ENCODE measurements around the gene SPHK1. TPM values are rescaled to one million over a fixed set of nuclear protein-coding genes. Genes with fewer than 3 reads are reported as not detected.

The SPHK1 gene
- polyA plus RNA-seq, 1 of the 3 experiments (the other 2 are of a cell fraction), result 12.3 TPM

- Histone ChIP-seq H3K9me2 (no peaks in the 10 kb centered on the region), H2AFZ (ENCODE audit: low read depth) (no peak overlapping the region), H3K4me1 (ENCODE audit: control insufficient read depth in 1 of 2, insufficient read depth in 2 of 2, low read depth in 1 of 2, low read length in 1 of 2) (peaks cover 0 to 18% of the 10 kb centered on the region in 2 experiments; a peak in 2 of 4 replicates), H3K27me3 (ENCODE audit: insufficient read depth) (no peaks in the 10 kb centered on the region), H4K20me1 (ENCODE audit: insufficient read depth) (peaks cover 19% of the 10 kb centered on the region), H3K36me3 (replicated peaks in 1 of 2; ENCODE audit: control insufficient read depth in 1 of 2, insufficient read depth in 2 of 2, low read length in 1 of 2) (peaks cover 39 to 66% of the 10 kb centered on the region in 2 experiments), H3K79me2 (ENCODE audit: insufficient read depth) (peaks cover 10% of the 10 kb centered on the region; the same call in 1 of the 2 replicates), H3K9ac (no peak overlapping the region), H3K27ac (ENCODE audit: low read depth in 2 of 2, low read length in 1 of 2) (no peak overlapping the region), H3K4me3 (ENCODE audit: low read depth in 2 of 2, low read length in 1 of 2) (no peak overlapping the region), H3K4me2 (no peak overlapping the region), H3F3A (replicated peaks; ENCODE audit: insufficient read depth) (no peaks in the 10 kb centered on the region), H3K9me3 (no peaks in the 10 kb centered on the region)
- WGBS (ENCODE audit: low lambda C conversion rate), result 84% methylated on average over 5 of the region's 5 CpGs
- no peak for DNase-seq
- ChIA-PET POLR2A (no interaction called here), CTCF (interaction anchor here (0.8 to 14.7 kb wide), 4 partner anchors 17 to 123 kb away, joined by 3 to 186 read pairs (median 16); partner anchors contain the start of gene SPHK1)
- no peak for TF ChIP-seq GABPA (IDR thresholded peaks at IDR 0.05; ENCODE audit: low read depth)
- TF ChIP-seq SIN3A (IDR thresholded peaks at IDR 0.05; ENCODE audit: borderline replicate concordance, low read depth, low read length), result no peak
- no peak for TF ChIP-seq NFIC (IDR thresholded peaks at IDR 0.05; ENCODE audit: borderline replicate concordance)
- TF ChIP-seq EP300 (IDR thresholded peaks at IDR 0.05; ENCODE audit: borderline replicate concordance in 1 of 2, low read depth in 1 of 2, low read length in 1 of 2), result no peak
- TF ChIP-seq JUND (IDR thresholded peaks at IDR 0.05), result no peak
- TF ChIP-seq FOXJ3 (CRISPR knock-in tag; IDR thresholded peaks at IDR 0.05), result no peak
- no peak for TF ChIP-seq RFX5 (IDR thresholded peaks at IDR 0.05; ENCODE audit: low read length)
- no peak for TF ChIP-seq TAF1 (IDR thresholded peaks at IDR 0.05; ENCODE audit: borderline replicate concordance, low read depth, low read length)
- TF ChIP-seq GATA2 (CRISPR knock-in tag; IDR thresholded peaks at IDR 0.05), result no peak
- TF ChIP-seq, protein P1, sequence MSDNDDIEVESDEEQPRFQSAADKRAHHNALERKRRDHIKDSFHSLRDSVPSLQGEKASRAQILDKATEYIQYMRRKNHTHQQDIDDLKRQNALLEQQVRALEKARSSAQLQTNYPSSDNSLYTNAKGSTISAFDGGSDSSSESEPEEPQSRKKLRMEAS (IDR thresholded peaks at IDR 0.05; ENCODE audit: low read depth), result no peak
- TF ChIP-seq EZH2phosphoT487 (IDR thresholded peaks at IDR 0.05; ENCODE audit: borderline replicate concordance, low read depth), result no peak
These were observed 18.3 kb downstream of the SPHK1 start for GRCh38 chr17:76402711-76403110.

GRCh38 chr17:76404256-76404655 is 19.8 kb downstream of the SPHK1 start:
- 88% methylated on average over 6 of the region's 6 CpGs for WGBS (ENCODE audit: low lambda C conversion rate)
- Histone ChIP-seq H4K20me1 (ENCODE audit: insufficient read depth) (peaks cover 34% of the 10 kb centered on the region), H3K4me1 (ENCODE audit: control insufficient read depth in 1 of 2, insufficient read depth in 2 of 2, low read depth in 1 of 2, low read length in 1 of 2) (peaks cover 0 to 16% of the 10 kb centered on the region in 2 experiments; a peak in 2 of 4 replicates), H3K4me2 (no peak overlapping the region), H3K27me3 (ENCODE audit: insufficient read depth) (no peaks in the 10 kb centered on the region), H3K79me2 (ENCODE audit: insufficient read depth) (peaks cover 14% of the 10 kb centered on the region; the same call in 1 of the 2 replicates), H3K4me3 (ENCODE audit: low read depth in 2 of 2, low read length in 1 of 2) (no peak overlapping the region), H3K27ac (ENCODE audit: low read depth in 2 of 2, low read length in 1 of 2) (no peak overlapping the region), H3K9me2 (no peaks in the 10 kb centered on the region), H3F3A (replicated peaks; ENCODE audit: insufficient read depth) (no peaks in the 10 kb centered on the region), H3K36me3 (replicated peaks in 1 of 2; ENCODE audit: control insufficient read depth in 1 of 2, insufficient read depth in 2 of 2, low read length in 1 of 2) (peaks cover 38 to 50% of the 10 kb centered on the region in 2 experiments), H3K9me3 (no peaks in the 10 kb centered on the region), H2AFZ (ENCODE audit: low read depth) (no peak overlapping the region), H3K9ac (no peak overlapping the region)
- CTCF ChIA-PET, result interaction anchor here (0.7 to 14.7 kb wide), 16 partner anchors 7 to 300 kb away, joined by 3 to 242 read pairs (median 8); partner anchors contain the start of genes AANAT, RHBDF2, SPHK1 and UBE2O
- POLR2A ChIA-PET, result no interaction called here
- DNase-seq, result no peak
- TF ChIP-seq RCOR1 (IDR thresholded peaks at IDR 0.05; ENCODE audit: low read length) (no peak), GATA2 (CRISPR knock-in tag; IDR thresholded peaks at IDR 0.05) (no peak), MEF2A (IDR thresholded peaks at IDR 0.05; ENCODE audit: borderline replicate concordance, low read depth) (no peak), EZH2phosphoT487 (IDR thresholded peaks at IDR 0.05; ENCODE audit: borderline replicate concordance, low read depth) (no peak), FOSL2 (IDR thresholded peaks at IDR 0.05; ENCODE audit: borderline replicate concordance, low read depth) (no peak), REST (IDR thresholded peaks at IDR 0.05; ENCODE audit: low read depth, low read length) (no peak), SMC3 (IDR thresholded peaks at IDR 0.05; ENCODE audit: low read depth, low read length) (no peak), ELF1 (IDR thresholded peaks at IDR 0.05) (no peak)
- TF ChIP-seq, protein P2, sequence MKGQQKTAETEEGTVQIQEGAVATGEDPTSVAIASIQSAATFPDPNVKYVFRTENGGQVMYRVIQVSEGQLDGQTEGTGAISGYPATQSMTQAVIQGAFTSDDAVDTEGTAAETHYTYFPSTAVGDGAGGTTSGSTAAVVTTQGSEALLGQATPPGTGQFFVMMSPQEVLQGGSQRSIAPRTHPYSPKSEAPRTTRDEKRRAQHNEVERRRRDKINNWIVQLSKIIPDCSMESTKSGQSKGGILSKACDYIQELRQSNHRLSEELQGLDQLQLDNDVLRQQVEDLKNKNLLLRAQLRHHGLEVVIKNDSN (IDR thresholded peaks at IDR 0.05; ENCODE audit: borderline replicate concordance, low read depth), result no peak
- TF ChIP-seq, protein P3, sequence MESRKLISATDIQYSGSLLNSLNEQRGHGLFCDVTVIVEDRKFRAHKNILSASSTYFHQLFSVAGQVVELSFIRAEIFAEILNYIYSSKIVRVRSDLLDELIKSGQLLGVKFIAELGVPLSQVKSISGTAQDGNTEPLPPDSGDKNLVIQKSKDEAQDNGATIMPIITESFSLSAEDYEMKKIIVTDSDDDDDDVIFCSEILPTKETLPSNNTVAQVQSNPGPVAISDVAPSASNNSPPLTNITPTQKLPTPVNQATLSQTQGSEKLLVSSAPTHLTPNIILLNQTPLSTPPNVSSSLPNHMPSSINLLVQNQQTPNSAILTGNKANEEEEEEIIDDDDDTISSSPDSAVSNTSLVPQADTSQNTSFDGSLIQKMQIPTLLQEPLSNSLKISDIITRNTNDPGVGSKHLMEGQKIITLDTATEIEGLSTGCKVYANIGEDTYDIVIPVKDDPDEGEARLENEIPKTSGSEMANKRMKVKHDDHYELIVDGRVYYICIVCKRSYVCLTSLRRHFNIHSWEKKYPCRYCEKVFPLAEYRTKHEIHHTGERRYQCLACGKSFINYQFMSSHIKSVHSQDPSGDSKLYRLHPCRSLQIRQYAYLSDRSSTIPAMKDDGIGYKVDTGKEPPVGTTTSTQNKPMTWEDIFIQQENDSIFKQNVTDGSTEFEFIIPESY (IDR thresholded peaks at IDR 0.05; ENCODE audit: borderline replicate concordance, low read depth), result no peak
